HG03439 (cell line): ENCODE data around the gene EIF2B4.
A peak's percentile ranks its signal among the peaks of the same experiment; 100 is the strongest.
"Not testable (repeated sequence)": the region's sequence is repeated elsewhere in the genome, so short reads cannot be mapped to it uniquely, and the experiment has no call there.

Source experiments
- ATAC-seq: cut with Tn5 transposase; IDR thresholded peaks from one replicate; pipeline ENCODE4 v1.9.1; 2021; ENCODE audit warnings: mild to moderate bottlenecking, moderate library complexity; ENCODE audit not compliant: unreplicated experiment

The EIF2B4 gene

DNA sequence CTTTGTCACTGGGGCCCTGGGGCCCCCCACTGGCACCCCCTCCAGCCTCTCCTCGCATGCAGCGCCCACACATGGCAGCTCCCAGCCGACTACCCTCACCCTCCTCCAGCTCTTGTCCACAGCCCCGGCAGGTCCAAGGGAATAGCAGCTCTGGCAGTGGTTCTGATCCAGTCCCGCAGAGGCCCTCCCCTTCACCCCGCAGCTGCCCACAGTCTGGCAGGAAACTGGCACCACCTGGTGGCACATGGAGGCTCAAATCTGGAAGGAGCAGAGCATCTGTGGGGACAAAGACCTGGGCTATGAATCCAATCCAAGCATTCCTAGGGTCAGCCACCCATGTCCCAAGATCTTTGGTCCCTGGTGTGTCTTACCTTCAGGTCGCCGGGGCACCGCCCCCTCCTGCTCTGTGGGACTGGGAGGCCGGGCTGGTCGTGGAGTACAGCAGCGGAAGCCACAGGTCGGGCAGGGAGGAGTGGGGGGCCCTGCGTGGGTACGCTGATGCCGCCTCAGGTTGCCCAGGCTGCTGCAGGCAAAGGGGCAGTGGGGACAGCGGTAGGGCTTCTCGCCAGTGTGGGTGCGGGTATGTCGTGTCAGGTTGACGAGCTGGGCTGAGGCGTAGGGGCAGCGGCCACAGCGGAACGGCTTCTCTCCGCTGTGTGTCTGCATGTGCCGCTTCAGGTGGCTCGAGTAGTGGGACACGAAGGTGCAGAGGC lies 8.1 kb upstream of the EIF2B4 start:
- ATAC-seq: no peak

- ATAC-seq: no peak
Observed at GRCh38 chr2:27377618-27378095, 7.5 kb upstream of the EIF2B4 start.

GRCh38 chr2:27376866-27377617 lies 6.9 kb upstream of the EIF2B4 start:
- ATAC-seq: no peak

GRCh38 chr2:27376151-27376865 lies 6.2 kb upstream of the EIF2B4 start:
- no peak for ATAC-seq

- ATAC-seq: no peak
Observed at GRCh38 chr2:27375513-27376099, 5.5 kb upstream of the EIF2B4 start.

- ATAC-seq: no peak
Observed at GRCh38 chr2:27373567-27373966, 3.4 kb upstream of the EIF2B4 start.

- no peak for ATAC-seq
Observed at GRCh38 chr2:27372937-27373336, 2.8 kb upstream of the EIF2B4 start.

DNA sequence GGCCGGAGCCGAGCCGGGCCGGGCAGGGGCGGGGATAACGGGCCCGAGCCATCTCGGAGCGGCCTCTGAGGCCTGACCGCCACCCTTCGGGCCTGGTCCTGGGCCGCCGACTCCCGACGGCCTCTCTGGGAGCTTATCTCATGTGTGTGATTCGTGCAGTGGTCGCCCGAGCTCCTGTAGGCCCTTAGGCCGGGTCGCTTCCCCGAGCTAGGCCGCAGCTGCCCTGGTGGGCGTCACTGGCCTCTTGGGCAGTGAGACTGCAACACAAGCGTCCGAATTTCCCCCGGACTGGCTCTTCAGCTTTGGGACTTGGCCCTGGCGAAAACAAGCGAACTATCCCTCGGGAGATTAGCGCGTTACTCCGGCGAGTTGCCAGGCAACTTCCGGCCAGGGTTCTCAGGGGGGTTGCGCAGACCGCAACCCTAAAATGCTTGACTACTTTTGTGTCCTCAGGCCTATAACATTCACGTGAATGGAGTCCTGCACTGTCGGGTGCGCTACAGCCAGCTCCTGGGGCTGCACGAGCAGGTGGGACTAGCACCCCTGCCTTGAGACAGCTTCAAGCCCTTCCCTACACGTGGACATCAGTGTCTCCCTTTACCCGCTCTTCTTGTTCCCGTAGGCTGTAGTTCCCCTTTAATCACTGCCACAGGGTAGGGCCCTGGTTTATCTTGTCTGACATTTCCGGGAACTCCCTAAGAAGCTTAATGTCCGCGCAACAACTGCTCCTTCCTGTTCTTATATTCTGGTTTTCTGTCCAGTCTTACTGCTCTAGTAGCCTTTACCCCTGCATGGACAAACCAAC lies 880 bp upstream of the EIF2B4 start:
- peak; percentile 2 for ATAC-seq

GRCh38 chr2:27369471-27370025 lies 590 bp downstream of the EIF2B4 start:
- ATAC-seq: no peak

DNA sequence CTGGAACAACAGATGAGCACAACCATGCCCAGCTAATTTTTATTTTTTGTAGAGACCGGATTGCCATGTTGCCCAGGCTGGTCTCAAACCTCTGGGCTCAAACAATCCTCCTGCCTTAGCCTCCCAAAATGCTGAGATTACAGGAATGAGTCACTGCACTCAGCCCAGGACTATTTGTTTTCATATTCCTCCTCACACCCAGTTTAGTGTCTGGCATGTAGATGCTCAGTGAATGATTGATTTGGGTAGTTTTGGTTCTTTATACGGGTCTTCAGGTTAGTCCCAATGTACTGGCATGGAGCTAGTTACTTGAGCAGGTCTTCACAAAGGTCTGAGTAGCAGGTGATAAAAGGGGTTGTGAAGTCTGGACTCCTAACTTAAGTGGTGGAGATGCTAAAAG lies 6.2 kb downstream of the EIF2B4 start:
- no peak for ATAC-seq

DNA sequence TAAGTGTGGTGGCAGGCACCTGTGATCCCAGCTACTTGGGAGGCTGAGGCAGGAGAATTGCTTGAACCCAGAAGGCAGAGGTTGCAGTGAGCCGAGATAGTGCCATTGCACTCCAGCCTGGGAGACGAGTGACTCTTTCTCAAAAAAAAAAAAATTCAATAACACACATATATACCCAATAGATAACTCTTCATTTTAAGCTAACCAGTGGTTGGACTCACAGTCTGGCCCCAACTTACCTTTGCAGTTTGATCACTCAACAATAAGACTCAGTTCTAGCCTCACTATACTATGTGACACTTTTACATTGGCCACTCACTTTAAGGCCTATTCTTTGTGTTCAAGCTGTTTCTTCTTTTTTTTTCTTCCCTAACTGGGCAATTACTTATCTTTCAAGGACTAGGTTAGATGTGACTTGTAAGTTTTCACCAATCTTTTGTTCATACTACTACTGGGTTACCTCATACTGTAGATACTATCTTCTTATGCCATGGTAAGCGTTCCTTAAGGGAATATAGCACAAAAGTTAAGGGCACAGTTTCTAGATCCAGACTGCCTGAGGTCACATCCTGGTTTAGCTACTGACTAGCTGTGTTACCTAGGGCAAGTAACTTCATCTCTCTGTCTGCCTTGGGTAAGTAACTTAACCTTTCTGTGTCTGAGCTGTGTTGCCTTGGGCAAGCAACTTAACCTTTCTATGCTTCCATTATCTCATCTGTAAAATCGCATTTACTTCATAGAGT lies 7.3 kb downstream of the EIF2B4 start:
- ATAC-seq: no peak

GRCh38 chr2:27356382-27357181 lies 13.6 kb downstream of the EIF2B4 start, which contains the start of gene GTF3C2:
GTF3C2 (minus strand) TSS chr2:27356764; CDS start chr2:27343554, 13,210 bp downstream.
- peak; percentile 84 for ATAC-seq

DNA sequence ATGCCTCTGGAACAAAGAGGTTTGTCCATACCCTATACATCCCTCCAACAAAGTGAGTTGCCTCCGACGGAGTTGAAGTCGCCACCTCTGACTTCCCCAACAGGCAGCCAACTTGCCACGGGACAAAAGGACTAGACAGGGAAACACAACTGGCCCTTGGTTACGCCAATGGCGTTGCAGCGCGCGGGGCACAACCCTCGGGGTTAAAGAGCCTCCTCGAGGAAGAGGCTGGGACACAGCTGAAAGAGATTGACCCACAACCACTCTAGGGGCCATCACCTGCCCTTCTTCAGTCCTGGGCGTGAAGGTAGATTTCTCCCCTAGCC lies 14.1 kb downstream of the EIF2B4 start:
- peak; percentile 36 for ATAC-seq

DNA sequence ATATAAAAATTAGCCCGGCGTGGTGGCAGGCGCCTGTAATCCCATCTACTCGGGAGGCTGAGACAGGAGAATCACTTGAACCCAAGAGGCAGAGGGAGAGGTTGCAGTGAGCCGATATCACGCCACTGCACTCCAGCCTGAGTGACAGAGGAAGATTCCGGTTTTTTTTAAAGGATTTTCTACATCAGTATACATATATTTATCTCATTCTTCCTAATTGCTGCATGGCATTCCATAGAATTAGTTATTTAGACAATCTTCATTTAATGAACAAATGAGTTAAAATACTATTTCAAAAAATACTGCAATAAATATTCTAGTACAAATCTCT lies 15.6 kb downstream of the EIF2B4 start:
- no peak for ATAC-seq

- ATAC-seq: no peak
Observed at GRCh38 chr2:27353762-27354596, 16.2 kb downstream of the EIF2B4 start.

- not testable (repeated sequence) for ATAC-seq
Observed at GRCh38 chr2:27353386-27353761, 16.8 kb downstream of the EIF2B4 start.

- no peak for ATAC-seq
Observed at GRCh38 chr2:27351802-27352598, 18.1 kb downstream of the EIF2B4 start.
